WERI-Rb-1 (cell line): ENCODE results near the gene ARHGAP1.
"Not testable (repeated sequence)": the region's sequence is repeated elsewhere in the genome, so short reads cannot be mapped to it uniquely, and the experiment has no call there.

Experiments
- DNase-seq: peaks from one replicate; pipeline ENCODE4 v3.0.0-alpha.2; 2020
- H3K27ac ChIP-seq: fragments of 250-450 bp; sonication (Bioruptor Pico); 2 replicates; pipeline ENCODE4 v1.5.1; 2020; ENCODE audit warnings: mild to moderate bottlenecking, moderate library complexity
- H3K27me3 ChIP-seq: fragments of 250-450 bp; sonication (Bioruptor Pico); 2 replicates; pipeline ENCODE4 v1.5.1; 2021; ENCODE audit warnings: mild to moderate bottlenecking, low read depth, moderate library complexity; ENCODE audit not compliant: insufficient read depth, severe bottlenecking
- H3K36me3 ChIP-seq: fragments of 250-450 bp; sonication (Bioruptor Pico); 2 replicates; pipeline ENCODE4 v1.5.1; 2020; ENCODE audit warnings: mild to moderate bottlenecking, moderate library complexity
- H3K4me3 ChIP-seq: 2 replicates; pipeline ENCODE4 v1.5.1; 2011; ENCODE audit warnings: low read depth, mild to moderate bottlenecking, control low read depth, low read length
- H3K9me3 ChIP-seq: fragments of 250-450 bp; sonication (Bioruptor Pico); 2 replicates; pipeline ENCODE4 v1.5.1; 2021; ENCODE audit warnings: mild to moderate bottlenecking, moderate library complexity; ENCODE audit not compliant: severe bottlenecking
- TF ChIP-seq, protein P1 (sequence below): IDR thresholded peaks from 2 replicates; pipeline ENCODE4 v1.5.1; 2011; ENCODE audit warnings: low read depth, mild to moderate bottlenecking, control low read depth, inconsistent platforms, low read length

ARHGAP1 gene

DNA sequence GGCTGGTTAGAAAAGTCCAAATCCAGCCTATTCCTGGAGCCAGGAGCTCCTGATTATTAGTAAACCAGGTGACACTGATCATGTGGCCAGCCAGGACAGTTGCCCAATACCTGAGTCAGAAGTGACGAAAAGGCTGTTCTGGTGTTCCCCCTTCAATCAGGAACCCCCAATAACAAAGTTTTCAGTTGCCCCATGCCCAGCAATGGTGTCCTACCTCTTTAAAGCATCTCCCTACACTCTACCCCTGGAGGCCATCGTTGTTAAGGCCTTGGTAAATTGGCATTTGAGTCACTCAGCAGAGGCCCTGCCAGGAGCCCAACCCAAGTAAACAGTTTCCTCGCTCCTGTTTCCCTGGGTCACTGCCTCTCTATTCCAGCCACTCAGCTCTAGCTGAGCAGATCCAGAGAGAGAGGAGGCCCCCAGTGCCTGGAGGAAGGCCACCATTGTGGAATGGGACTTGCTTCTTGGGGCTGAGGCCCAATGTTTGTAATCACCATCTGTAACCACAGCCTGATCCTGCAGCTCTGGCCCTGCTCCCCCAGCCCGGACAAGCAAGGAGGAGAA, 25.0 kb downstream of the ARHGAP1 start:
- H3K4me3 ChIP-seq, result no peak overlapping the region
- H3K27me3 ChIP-seq, result no peaks in the 10 kb centered on the region
- TF ChIP-seq, protein P1, sequence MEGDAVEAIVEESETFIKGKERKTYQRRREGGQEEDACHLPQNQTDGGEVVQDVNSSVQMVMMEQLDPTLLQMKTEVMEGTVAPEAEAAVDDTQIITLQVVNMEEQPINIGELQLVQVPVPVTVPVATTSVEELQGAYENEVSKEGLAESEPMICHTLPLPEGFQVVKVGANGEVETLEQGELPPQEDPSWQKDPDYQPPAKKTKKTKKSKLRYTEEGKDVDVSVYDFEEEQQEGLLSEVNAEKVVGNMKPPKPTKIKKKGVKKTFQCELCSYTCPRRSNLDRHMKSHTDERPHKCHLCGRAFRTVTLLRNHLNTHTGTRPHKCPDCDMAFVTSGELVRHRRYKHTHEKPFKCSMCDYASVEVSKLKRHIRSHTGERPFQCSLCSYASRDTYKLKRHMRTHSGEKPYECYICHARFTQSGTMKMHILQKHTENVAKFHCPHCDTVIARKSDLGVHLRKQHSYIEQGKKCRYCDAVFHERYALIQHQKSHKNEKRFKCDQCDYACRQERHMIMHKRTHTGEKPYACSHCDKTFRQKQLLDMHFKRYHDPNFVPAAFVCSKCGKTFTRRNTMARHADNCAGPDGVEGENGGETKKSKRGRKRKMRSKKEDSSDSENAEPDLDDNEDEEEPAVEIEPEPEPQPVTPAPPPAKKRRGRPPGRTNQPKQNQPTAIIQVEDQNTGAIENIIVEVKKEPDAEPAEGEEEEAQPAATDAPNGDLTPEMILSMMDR, result no peak
- H3K9me3 ChIP-seq, result no peaks in the 10 kb centered on the region
- H3K36me3 ChIP-seq, result peaks cover 40% of the 10 kb centered on the region
- peak overlapping the region; percentile 57 for H3K27ac ChIP-seq
- no peak for DNase-seq

DNA sequence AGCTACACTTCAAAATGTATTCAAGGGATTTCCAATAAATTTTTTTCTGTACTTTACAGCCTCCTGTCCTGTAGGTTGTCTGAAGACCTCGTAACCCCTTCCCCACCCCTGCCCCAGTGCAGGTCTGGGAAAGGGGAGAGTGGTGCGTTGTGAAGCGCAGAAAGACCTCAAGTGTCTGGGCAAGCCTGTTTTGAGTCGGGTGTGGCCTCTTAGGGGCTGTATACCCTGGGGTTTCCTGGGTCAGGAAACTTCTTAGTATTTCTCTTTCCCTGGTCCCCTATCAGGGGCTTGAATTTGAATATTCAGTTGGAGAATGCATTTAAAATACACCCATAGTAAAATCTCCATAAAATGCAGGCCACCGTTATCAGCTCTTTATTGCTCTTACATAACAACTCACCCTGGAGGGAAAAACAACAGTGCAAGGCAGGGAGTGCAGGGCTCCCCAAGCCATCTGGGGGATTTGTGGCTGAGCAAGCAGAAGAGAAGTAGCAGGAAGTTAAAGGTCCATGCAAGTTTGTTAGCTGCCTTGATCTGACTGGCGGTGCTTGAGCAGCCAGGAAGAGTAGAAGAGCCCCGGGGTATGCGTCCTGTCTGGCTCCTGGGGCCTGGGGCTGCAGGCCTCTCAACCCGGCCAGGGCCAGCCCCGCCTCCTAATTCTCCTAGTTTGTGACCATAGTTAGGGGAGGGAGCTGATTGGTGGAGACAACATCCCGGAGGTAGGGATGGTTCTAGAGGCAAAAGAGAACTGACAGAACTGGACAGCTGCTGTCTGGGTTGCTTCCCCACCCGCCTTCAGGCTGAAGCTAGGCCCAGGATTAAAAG, 25.7 kb downstream of the ARHGAP1 start:
- Histone ChIP-seq H3K9me3 (no peaks in the 10 kb centered on the region), H3K27ac (peak overlapping the region; percentile 57), H3K36me3 (peaks cover 41% of the 10 kb centered on the region), H3K27me3 (no peaks in the 10 kb centered on the region), H3K4me3 (no peak overlapping the region)
- TF ChIP-seq, protein P1, result no peak
- DNase-seq, result peak; percentile 46

GRCh38 chr11:46673713-46674462, 26.5 kb downstream of the ARHGAP1 start:
- Histone ChIP-seq H3K36me3 (peaks cover 46% of the 10 kb centered on the region), H3K9me3 (no peaks in the 10 kb centered on the region), H3K27me3 (no peaks in the 10 kb centered on the region), H3K4me3 (no peak overlapping the region), H3K27ac (peak overlapping the region; percentile 57; the same call in 1 of the 2 replicates)
- TF ChIP-seq, protein P1, result no peak
- no peak for DNase-seq

- DNase-seq, result no peak
- no peak overlapping the region for H3K4me3 ChIP-seq
- no peaks in the 10 kb centered on the region for H3K9me3 ChIP-seq
- no peak overlapping the region for H3K27ac ChIP-seq
- peaks cover 45% of the 10 kb centered on the region for H3K36me3 ChIP-seq
- TF ChIP-seq, protein P1, result no peak
- H3K27me3 ChIP-seq, result no peaks in the 10 kb centered on the region
Observed at GRCh38 chr11:46672381-46672839, 28.0 kb downstream of the ARHGAP1 start.

GRCh38 chr11:46671958-46672315, 28.5 kb downstream of the ARHGAP1 start:
- peaks cover 45% of the 10 kb centered on the region for H3K36me3 ChIP-seq
- H3K27ac ChIP-seq, result no peak overlapping the region
- no peak for DNase-seq
- H3K9me3 ChIP-seq, result no peaks in the 10 kb centered on the region
- H3K27me3 ChIP-seq, result no peaks in the 10 kb centered on the region
- TF ChIP-seq, protein P1, result no peak
- no peak overlapping the region for H3K4me3 ChIP-seq

GRCh38 chr11:46670521-46670920, 29.9 kb downstream of the ARHGAP1 start:
- not testable (repeated sequence) for H3K9me3 ChIP-seq, H3K4me3 ChIP-seq, H3K27me3 ChIP-seq, H3K27ac ChIP-seq, DNase-seq
- H3K36me3 ChIP-seq, result peaks cover 50% of the 10 kb centered on the region
